SK-N-MC (cell line): ENCODE results near the gene PNMT.

Source experiments
- EZH2 ChIP-seq: fragments of 200-600 bp; sonication (generic); IDR thresholded peaks from one replicate; pipeline ENCODE4 v1.6.1; 2017; ENCODE audit warnings: antibody characterized with exemption
- POLR2AphosphoS5 ChIP-seq: IDR thresholded peaks from 2 replicates; pipeline ENCODE4 v1.6.1; 2012; ENCODE audit warnings: mild to moderate bottlenecking, low read depth, low read length, borderline replicate concordance

DNA sequence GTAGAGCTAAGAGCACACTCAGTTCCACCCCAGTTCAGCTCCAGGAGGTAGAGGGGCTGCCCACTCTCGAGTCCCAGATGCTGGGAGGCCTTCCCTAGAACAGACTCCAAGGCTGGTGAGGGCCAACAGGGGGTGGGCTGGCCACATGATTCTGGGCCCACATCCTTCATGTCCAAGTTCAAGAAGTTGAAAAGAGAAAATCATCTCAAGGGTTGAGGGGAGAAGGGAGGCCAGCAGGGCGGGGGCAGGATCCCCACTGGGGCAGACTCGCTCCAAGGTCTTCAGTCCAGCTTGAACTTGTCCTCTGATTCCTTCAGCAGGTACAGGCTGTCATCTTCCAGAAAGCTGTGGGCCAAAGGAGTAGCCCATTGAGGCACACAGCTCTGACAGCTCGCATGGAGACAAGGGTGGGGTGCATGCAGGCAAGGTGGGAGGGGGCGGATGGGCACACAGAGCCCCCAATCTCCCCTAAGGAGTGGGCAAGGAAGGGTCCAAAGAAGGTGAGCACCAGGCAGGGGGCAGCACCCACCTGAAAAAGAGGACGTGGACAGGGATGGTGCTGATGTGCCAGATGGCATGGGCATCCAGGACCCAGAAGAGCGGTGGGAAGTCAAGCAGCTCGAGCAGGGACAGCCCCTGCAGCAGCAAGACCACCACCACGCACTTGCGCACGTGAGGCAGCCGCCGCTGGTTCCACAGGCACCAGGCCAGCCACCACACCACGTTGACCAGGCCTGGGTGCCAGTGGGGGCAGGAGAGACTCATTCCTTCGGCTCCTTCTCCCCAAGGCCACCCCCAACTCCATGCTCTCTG is 4.5 kb downstream of the PNMT start:
- TF ChIP-seq POLR2AphosphoS5 (no peak), EZH2 (no peak)
